Measurements from ENCODE around the gene PHC2.

PHC2 gene

DNA sequence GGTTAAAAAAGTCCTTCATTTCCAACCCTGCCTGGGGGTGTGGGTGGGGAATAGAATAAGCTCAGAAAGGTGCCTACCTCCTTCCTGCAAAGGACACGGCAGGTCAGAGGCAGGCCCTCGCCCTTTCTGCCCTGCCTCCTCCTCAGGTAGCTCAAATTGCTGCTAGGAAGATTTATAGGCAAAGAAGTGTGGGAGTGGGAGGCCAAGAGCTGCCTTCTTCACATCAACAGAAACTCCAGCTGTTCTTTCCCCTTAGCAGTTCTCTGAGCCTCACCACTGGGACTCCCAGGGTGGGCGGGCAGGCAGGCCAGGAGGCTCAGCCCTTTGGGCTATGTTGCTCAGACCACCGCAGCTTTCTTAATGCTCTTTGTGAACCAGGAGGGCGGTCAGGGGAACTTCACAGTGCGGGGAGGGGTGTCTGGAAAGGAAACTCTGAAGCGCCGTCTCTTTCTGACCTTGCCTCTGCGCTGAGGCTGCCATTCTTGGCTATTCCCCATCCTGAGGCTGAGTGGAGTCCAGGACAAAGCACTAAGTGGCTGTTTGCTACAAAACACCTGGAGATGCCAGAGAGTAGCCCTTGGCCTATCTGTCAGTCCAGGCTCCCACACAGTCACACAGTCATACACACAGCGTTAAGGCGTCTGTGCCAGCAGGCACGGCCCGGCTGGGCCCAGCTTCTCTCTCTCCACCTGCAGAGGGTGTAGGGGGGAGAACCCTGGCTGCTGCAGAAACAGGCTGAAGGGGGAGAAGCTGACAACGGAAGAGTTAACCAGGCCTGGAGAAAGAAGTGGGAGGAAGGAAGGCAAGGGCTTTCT is 107.0 kb downstream of the PHC2 start:
- H3K4me1 ChIP-seq (ENCODE audit: low read depth, poor library complexity, severe bottlenecking): peaks cover 14% of the 10 kb centered on the region
- no peak overlapping the region for H3K4me2 ChIP-seq
- TF ChIP-seq, protein P1, sequence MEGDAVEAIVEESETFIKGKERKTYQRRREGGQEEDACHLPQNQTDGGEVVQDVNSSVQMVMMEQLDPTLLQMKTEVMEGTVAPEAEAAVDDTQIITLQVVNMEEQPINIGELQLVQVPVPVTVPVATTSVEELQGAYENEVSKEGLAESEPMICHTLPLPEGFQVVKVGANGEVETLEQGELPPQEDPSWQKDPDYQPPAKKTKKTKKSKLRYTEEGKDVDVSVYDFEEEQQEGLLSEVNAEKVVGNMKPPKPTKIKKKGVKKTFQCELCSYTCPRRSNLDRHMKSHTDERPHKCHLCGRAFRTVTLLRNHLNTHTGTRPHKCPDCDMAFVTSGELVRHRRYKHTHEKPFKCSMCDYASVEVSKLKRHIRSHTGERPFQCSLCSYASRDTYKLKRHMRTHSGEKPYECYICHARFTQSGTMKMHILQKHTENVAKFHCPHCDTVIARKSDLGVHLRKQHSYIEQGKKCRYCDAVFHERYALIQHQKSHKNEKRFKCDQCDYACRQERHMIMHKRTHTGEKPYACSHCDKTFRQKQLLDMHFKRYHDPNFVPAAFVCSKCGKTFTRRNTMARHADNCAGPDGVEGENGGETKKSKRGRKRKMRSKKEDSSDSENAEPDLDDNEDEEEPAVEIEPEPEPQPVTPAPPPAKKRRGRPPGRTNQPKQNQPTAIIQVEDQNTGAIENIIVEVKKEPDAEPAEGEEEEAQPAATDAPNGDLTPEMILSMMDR (conservative IDR thresholded peaks at IDR 0.05; ENCODE audit: low read depth, low read length): no peak
- H3K36me3 ChIP-seq (ENCODE audit: insufficient read depth): no peaks in the 10 kb centered on the region
- H3K27ac ChIP-seq: no peak overlapping the region
- no peaks in the 10 kb centered on the region for H3K27me3 ChIP-seq (ENCODE audit: insufficient read depth, low read depth)
- H4K20me1 ChIP-seq (ENCODE audit: insufficient read depth): no peaks in the 10 kb centered on the region
- no peak overlapping the region for H2AFZ ChIP-seq (ENCODE audit: low read depth)
- H3K79me2 ChIP-seq (ENCODE audit: insufficient read depth, low read depth): no peaks in the 10 kb centered on the region
- no peak overlapping the region for H3K9ac ChIP-seq
- H3K4me3 ChIP-seq (IDR thresholded peaks at IDR 0.05; ENCODE audit: insufficient read depth, low read depth, low read length): no peak overlapping the region

DNA sequence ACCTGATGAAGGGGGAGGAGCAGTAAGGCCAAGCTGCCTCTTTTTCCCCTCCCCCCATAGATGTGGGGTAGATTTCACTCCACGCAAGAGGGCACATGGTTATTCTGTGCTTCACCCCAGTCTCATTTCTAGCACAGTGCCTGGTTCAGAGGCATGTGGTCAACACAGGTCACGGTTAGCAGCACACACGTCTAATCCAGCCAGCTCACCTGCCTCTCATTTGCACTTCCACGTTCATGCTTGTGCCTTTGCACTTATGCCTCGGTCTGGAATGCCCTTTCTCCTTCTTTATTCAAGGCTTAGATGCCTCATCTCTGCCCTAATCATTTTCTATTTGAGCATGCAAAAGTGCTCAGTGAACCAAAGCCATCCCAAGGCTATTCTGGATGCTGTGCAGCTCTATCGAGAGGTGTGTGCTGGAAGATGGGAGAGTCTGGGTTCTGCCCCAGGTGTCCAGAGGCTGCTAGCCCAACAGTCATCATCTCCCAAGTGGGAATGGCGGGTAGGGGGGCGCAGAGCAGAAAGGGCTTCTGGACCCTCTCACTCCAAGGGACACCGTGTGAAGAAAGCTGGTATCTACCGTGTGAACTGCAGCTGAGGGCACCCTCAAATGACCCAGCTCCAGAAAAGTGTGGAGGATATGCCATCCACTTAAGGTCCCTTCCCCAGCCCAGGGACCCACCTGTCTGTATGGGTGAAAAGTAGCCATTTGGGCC is 107.9 kb downstream of the PHC2 start:
- H4K20me1 ChIP-seq (ENCODE audit: insufficient read depth): no peaks in the 10 kb centered on the region
- H3K27ac ChIP-seq: no peak overlapping the region
- H3K4me1 ChIP-seq (ENCODE audit: low read depth, poor library complexity, severe bottlenecking): peaks cover 5% of the 10 kb centered on the region
- H2AFZ ChIP-seq (ENCODE audit: low read depth): no peak overlapping the region
- no peak overlapping the region for H3K4me2 ChIP-seq
- H3K27me3 ChIP-seq (ENCODE audit: insufficient read depth, low read depth): no peaks in the 10 kb centered on the region
- no peak overlapping the region for H3K9ac ChIP-seq
- H3K79me2 ChIP-seq (ENCODE audit: insufficient read depth, low read depth): no peaks in the 10 kb centered on the region
- H3K4me3 ChIP-seq (IDR thresholded peaks at IDR 0.05; ENCODE audit: insufficient read depth, low read depth, low read length): no peak overlapping the region
- TF ChIP-seq, protein P1 (conservative IDR thresholded peaks at IDR 0.05; ENCODE audit: low read depth, low read length): no peak
- H3K36me3 ChIP-seq (ENCODE audit: insufficient read depth): no peaks in the 10 kb centered on the region

DNA sequence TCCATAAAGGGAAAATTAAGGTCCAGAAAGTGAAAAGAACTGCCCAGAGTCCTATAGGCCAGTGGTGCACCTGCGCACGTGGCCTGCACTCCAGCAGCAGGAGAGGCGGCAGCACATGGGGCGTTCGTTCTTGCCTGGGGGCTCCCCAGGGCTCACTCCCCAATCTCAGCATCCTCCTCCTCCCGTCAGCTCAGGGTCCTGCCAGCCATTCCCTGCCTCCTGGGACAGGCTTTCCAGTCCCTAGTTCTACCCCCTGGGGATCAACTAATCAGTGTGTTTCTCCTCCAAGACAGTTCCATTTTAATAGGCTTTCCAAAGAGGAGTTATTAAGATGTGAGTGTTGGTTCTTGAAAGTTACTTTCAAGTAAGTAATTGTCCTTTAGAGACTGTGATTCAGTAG is 108.8 kb downstream of the PHC2 start:
- no peak overlapping the region for H3K27ac ChIP-seq
- H3K27me3 ChIP-seq (ENCODE audit: insufficient read depth, low read depth): no peaks in the 10 kb centered on the region
- no peaks in the 10 kb centered on the region for H3K36me3 ChIP-seq (ENCODE audit: insufficient read depth)
- H3K4me2 ChIP-seq: no peak overlapping the region
- H2AFZ ChIP-seq (ENCODE audit: low read depth): no peak overlapping the region
- no peak overlapping the region for H3K9ac ChIP-seq
- no peaks in the 10 kb centered on the region for H3K79me2 ChIP-seq (ENCODE audit: insufficient read depth, low read depth)
- TF ChIP-seq, protein P1 (conservative IDR thresholded peaks at IDR 0.05; ENCODE audit: low read depth, low read length): no peak
- no peak overlapping the region for H3K4me3 ChIP-seq (IDR thresholded peaks at IDR 0.05; ENCODE audit: insufficient read depth, low read depth, low read length)
- H4K20me1 ChIP-seq (ENCODE audit: insufficient read depth): no peaks in the 10 kb centered on the region
- no peaks in the 10 kb centered on the region for H3K4me1 ChIP-seq (ENCODE audit: low read depth, poor library complexity, severe bottlenecking)

DNA sequence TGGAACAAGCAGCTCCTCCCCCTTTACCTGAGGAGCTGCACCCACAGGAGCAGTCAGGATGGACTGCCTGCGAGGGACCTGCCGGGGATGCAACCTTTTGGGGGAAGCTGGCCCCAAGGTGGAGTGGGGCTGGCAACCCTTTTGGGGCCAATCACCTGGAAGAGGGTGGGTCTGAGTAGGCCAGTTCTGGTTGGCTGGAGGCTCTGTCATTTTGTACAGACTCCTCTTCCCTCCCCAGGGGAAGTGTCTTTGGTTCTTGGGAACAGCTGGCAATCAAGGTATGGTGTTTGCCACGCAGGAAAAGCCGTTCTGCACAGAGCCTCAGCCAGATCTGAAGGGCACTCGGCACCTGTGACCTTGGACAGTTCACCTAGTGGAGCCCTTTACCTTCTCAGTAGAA is 109.7 kb downstream of the PHC2 start:
- Histone ChIP-seq H3K27me3 (ENCODE audit: insufficient read depth, low read depth) (no peaks in the 10 kb centered on the region), H3K4me2 (no peak overlapping the region), H3K36me3 (ENCODE audit: insufficient read depth) (no peaks in the 10 kb centered on the region), H2AFZ (ENCODE audit: low read depth) (no peak overlapping the region), H3K79me2 (ENCODE audit: insufficient read depth, low read depth) (no peaks in the 10 kb centered on the region), H3K4me3 (IDR thresholded peaks at IDR 0.05; ENCODE audit: insufficient read depth, low read depth, low read length) (no peak overlapping the region), H3K9ac (no peak overlapping the region), H3K4me1 (ENCODE audit: low read depth, poor library complexity, severe bottlenecking) (no peaks in the 10 kb centered on the region), H4K20me1 (ENCODE audit: insufficient read depth) (no peaks in the 10 kb centered on the region), H3K27ac (no peak overlapping the region)
- TF ChIP-seq, protein P1 (conservative IDR thresholded peaks at IDR 0.05; ENCODE audit: low read depth, low read length): no peak

All from KMS-11 (cell line).